Bronchial epithelial cell (primary cell): ENCODE results near the gene NTF3. TPM values are rescaled to one million over a fixed set of nuclear protein-coding genes. Genes with fewer than 3 reads are reported as not detected.

ENCODE experiments used
- DNase-seq: peaks from one replicate; pipeline ENCODE4 v3.0.0-alpha.2; 2010; ENCODE audit warnings: low read depth
- FAIRE-seq: peaks from 2 replicates; lab custom pipeline; 2011; peaks lifted over from hg19 to GRCh38; lab: Jason Lieb, UNC
- H3K27me3 ChIP-seq: 2 replicates; pipeline ENCODE4 v1.5.1; 2011; ENCODE audit warnings: low read length; ENCODE audit not compliant: control insufficient read depth, insufficient read depth
- H3K36me3 ChIP-seq: 2 replicates; pipeline ENCODE4 v1.5.1; 2011; ENCODE audit warnings: low read length; ENCODE audit not compliant: control insufficient read depth, insufficient read depth
- H3K4me3 ChIP-seq: 2 replicates; pipeline ENCODE4 v1.5.1; 2011; ENCODE audit warnings: mild to moderate bottlenecking, low read depth, low read length, control low read depth
- CTCF ChIP-seq: IDR thresholded peaks from 2 replicates; pipeline ENCODE4 v1.5.1; 2011; ENCODE audit warnings: mild to moderate bottlenecking, moderate library complexity, low read length, control low read depth, inconsistent platforms; ENCODE audit not compliant: insufficient read depth, severe bottlenecking
- total RNA-seq: library from RNA; depleted of rRNA; stranded (reverse); fragments of >200 nt; gene quantifications from 2 replicates; pipeline ENCODE4 v1.2.1, GENCODE V29; 2014

NTF3 gene
- total RNA-seq, 1 donor from 2014 or later = not detected

- DNase-seq (no peak), FAIRE-seq (no peak)
- H3K36me3 ChIP-seq = no peaks in the 10 kb centered on the region
- H3K27me3 ChIP-seq = no peaks in the 10 kb centered on the region
- no peak for TF ChIP-seq CTCF
- no peak overlapping the region for H3K4me3 ChIP-seq
Observed at GRCh38 chr12:5537771-5538170, 105.9 kb downstream of the NTF3 start.
